NCI-H510A treated with DMSO at 0.1 percent for 48 hours (cell line): Measurements from ENCODE around the gene TNS3.
"Not testable (repeated sequence)": the region's sequence is repeated elsewhere in the genome, so short reads cannot be mapped to it uniquely, and the experiment has no call there.

Source experiments
- DNase-seq: peaks from one replicate; lab custom pipeline; 2025; lab: John Stamatoyannopoulos, UW

The TNS3 gene

GRCh38 chr7:47561715-47562446, 20.0 kb downstream of the TNS3 start:
- no peak for DNase-seq

- no peak for DNase-seq
These were observed 22.3 kb downstream of the TNS3 start for GRCh38 chr7:47559306-47560220.

- DNase-seq, result no peak
These were observed 23.9 kb downstream of the TNS3 start for GRCh38 chr7:47557694-47558670.

- no peak for DNase-seq
These were observed 24.6 kb downstream of the TNS3 start for GRCh38 chr7:47557317-47557693.

- DNase-seq, result no peak
These were observed 25.3 kb downstream of the TNS3 start for GRCh38 chr7:47556511-47557180.

GRCh38 chr7:47553309-47553708, 28.6 kb downstream of the TNS3 start:
- no peak for DNase-seq

GRCh38 chr7:47552621-47553020, 29.3 kb downstream of the TNS3 start:
- no peak for DNase-seq

- no peak for DNase-seq
These were observed 30.1 kb downstream of the TNS3 start for GRCh38 chr7:47551668-47552440.

- DNase-seq, result no peak
These were observed 31.0 kb downstream of the TNS3 start for GRCh38 chr7:47550788-47551470.

GRCh38 chr7:47549916-47550315, 32.0 kb downstream of the TNS3 start:
- DNase-seq, result no peak

- no peak for DNase-seq
These were observed 32.5 kb downstream of the TNS3 start for GRCh38 chr7:47549397-47549796.

GRCh38 chr7:47548546-47548945, 33.4 kb downstream of the TNS3 start:
- DNase-seq, result no peak

- no peak for DNase-seq
These were observed 35.0 kb downstream of the TNS3 start for GRCh38 chr7:47546733-47547494.

GRCh38 chr7:47546171-47546570, 35.7 kb downstream of the TNS3 start:
- no peak for DNase-seq

- DNase-seq, result no peak
These were observed 37.5 kb downstream of the TNS3 start for GRCh38 chr7:47544416-47544815.

- no peak for DNase-seq
These were observed 38.2 kb downstream of the TNS3 start for GRCh38 chr7:47543714-47544113.

- no peak for DNase-seq
These were observed 38.9 kb downstream of the TNS3 start for GRCh38 chr7:47543056-47543455.

- DNase-seq, result no peak
These were observed 39.9 kb downstream of the TNS3 start for GRCh38 chr7:47542051-47542450.

- not testable (repeated sequence) for DNase-seq
These were observed 40.4 kb downstream of the TNS3 start for GRCh38 chr7:47541485-47541884.
